Ramos (cell line): ENCODE results near the gene CFDP1.
"Not testable (repeated sequence)": the region's sequence is repeated elsewhere in the genome, so short reads cannot be mapped to it uniquely, and the experiment has no call there.

Source experiments
- in situ Hi-C: fragments of 300-500 bp; cut with MboI; formaldehyde crosslinking; loops from one replicate; pipeline ENCODE4 v1.14.3; 2022; ENCODE audit warnings: low sequenced_read_pairs; ENCODE audit not compliant: unreplicated experiment

The CFDP1 gene

GRCh38 chr16:75273054-75273925, 160.0 kb downstream of the CFDP1 start:
- in situ Hi-C loops: no loop called here

GRCh38 chr16:75272629-75273028, 160.7 kb downstream of the CFDP1 start:
- in situ Hi-C loops: not testable (repeated sequence)

- in situ Hi-C loops: no loop called here
These were observed 161.2 kb downstream of the CFDP1 start for GRCh38 chr16:75272097-75272551.

GRCh38 chr16:75271441-75272096, 161.7 kb downstream of the CFDP1 start:
- in situ Hi-C loops: no loop called here

- in situ Hi-C loops: not testable (repeated sequence)
These were observed 163.9 kb downstream of the CFDP1 start for GRCh38 chr16:75269358-75269757.

- in situ Hi-C loops: no loop called here
These were observed 165.6 kb downstream of the CFDP1 start for GRCh38 chr16:75267631-75268264.

- in situ Hi-C loops: no loop called here
These were observed 166.3 kb downstream of the CFDP1 start for GRCh38 chr16:75266738-75267630.

- in situ Hi-C loops: no loop called here
These were observed 167.2 kb downstream of the CFDP1 start for GRCh38 chr16:75265911-75266701.

- in situ Hi-C loops: no loop called here
These were observed 168.0 kb downstream of the CFDP1 start for GRCh38 chr16:75264999-75265910.

- in situ Hi-C loops: no loop called here
These were observed 168.8 kb downstream of the CFDP1 start for GRCh38 chr16:75264457-75264998.

GRCh38 chr16:75263963-75264445, 169.3 kb downstream of the CFDP1 start:
- in situ Hi-C loops: no loop called here

- in situ Hi-C loops: no loop called here
These were observed 169.9 kb downstream of the CFDP1 start for GRCh38 chr16:75263291-75263962.

- in situ Hi-C loops: no loop called here
These were observed 170.5 kb downstream of the CFDP1 start for GRCh38 chr16:75262800-75263127.

- in situ Hi-C loops: no loop called here
These were observed 171.1 kb downstream of the CFDP1 start for GRCh38 chr16:75262104-75262799.

GRCh38 chr16:75261590-75262078, 171.7 kb downstream of the CFDP1 start:
- in situ Hi-C loops: no loop called here

- in situ Hi-C loops: no loop called here
These were observed 172.3 kb downstream of the CFDP1 start for GRCh38 chr16:75260851-75261589.
